Right atrium auricular region (tissue), 2 donors: ENCODE data around the gene APEH. TPM values are rescaled to one million over a fixed set of nuclear protein-coding genes. Genes with fewer than 3 reads are reported as not detected.

Experiments used
- DNase-seq: peaks from one replicate; pipeline ENCODE4 v3.0.0-alpha.2; 2019; ENCODE audit warnings: low spot score
- H3K27ac ChIP-seq, 2 donors: fragments of 200-600 bp; sonication (generic); 1 replicate in 1 of 2; 2 replicates in 1 of 2; pipeline ENCODE4 v1.5.1; 2016 to 2019
- H3K27me3 ChIP-seq, 2 donors: fragments of 200-600 bp; sonication (generic); one replicate each; pipeline versions ENCODE4 v1.5.1 to v1.6.0; 2017 to 2019
- H3K36me3 ChIP-seq: fragments of 200-600 bp; sonication (generic); one replicate; pipeline ENCODE4 v1.5.1; 2016
- H3K4me1 ChIP-seq, 2 donors: fragments of 200-600 bp; sonication (generic); one replicate each; pipeline versions ENCODE4 v1.5.1 to v1.6.0; 2017 to 2019
- H3K4me3 ChIP-seq, 2 donors: fragments of 200-600 bp; sonication (generic); 1 replicate in 1 of 2; 2 replicates in 1 of 2; pipeline ENCODE4 v1.5.1; 2017 to 2019; ENCODE audit warnings: mild to moderate bottlenecking in 1 of 2, moderate library complexity in 1 of 2
- H3K9me3 ChIP-seq, 2 donors: fragments of 200-600 bp; sonication (generic); one replicate each; pipeline ENCODE4 v1.5.1; 2019
- total RNA-seq, 2 donors: library from RNA; depleted of rRNA; stranded (reverse); fragments of >200 nt; gene quantifications; one replicate each; pipeline ENCODE4 v1.1.0, GENCODE V29; 2016
- TF ChIP-seq, protein P1 (sequence below), 2 donors: fragments of 200-600 bp; sonication (generic); IDR thresholded peaks; one replicate each; pipeline ENCODE4 v1.5.1; 2019; ENCODE audit warnings: antibody characterized with exemption in 2 of 2

Gene APEH
- total RNA-seq, 2 donors from 2014 or later, result 61.1 to 67.5 TPM

DNA sequence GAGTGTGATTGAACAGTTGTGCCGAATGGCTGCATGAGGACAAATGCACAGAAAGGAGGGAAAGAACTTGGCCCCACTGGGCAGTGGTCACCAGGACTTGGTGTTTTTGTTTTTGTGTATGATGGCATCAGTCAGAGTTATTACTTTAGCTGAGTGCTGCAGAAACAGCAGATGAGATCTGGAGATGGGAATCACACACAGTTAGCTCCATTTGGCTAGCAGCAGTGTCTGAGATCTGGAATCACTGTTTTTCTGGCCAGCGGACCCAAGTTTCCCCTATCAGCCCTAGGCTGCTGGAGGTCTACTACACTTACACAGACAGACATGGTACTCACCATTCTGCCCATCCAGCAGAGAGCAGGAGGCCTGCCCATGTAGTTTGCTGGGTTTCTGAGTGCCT is 45.9 kb upstream of the APEH start:
- Histone ChIP-seq H3K27me3 (no peaks in the 10 kb centered on the region), H3K4me3 (no peak overlapping the region), H3K9me3 (no peaks in the 10 kb centered on the region), H3K36me3 (no peaks in the 10 kb centered on the region), H3K4me1 (no peaks in the 10 kb centered on the region), H3K27ac (no peak overlapping the region)
- DNase-seq, result no peak
- TF ChIP-seq, protein P1, sequence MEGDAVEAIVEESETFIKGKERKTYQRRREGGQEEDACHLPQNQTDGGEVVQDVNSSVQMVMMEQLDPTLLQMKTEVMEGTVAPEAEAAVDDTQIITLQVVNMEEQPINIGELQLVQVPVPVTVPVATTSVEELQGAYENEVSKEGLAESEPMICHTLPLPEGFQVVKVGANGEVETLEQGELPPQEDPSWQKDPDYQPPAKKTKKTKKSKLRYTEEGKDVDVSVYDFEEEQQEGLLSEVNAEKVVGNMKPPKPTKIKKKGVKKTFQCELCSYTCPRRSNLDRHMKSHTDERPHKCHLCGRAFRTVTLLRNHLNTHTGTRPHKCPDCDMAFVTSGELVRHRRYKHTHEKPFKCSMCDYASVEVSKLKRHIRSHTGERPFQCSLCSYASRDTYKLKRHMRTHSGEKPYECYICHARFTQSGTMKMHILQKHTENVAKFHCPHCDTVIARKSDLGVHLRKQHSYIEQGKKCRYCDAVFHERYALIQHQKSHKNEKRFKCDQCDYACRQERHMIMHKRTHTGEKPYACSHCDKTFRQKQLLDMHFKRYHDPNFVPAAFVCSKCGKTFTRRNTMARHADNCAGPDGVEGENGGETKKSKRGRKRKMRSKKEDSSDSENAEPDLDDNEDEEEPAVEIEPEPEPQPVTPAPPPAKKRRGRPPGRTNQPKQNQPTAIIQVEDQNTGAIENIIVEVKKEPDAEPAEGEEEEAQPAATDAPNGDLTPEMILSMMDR (IDR thresholded peaks at IDR 0.05), result no peak

DNA sequence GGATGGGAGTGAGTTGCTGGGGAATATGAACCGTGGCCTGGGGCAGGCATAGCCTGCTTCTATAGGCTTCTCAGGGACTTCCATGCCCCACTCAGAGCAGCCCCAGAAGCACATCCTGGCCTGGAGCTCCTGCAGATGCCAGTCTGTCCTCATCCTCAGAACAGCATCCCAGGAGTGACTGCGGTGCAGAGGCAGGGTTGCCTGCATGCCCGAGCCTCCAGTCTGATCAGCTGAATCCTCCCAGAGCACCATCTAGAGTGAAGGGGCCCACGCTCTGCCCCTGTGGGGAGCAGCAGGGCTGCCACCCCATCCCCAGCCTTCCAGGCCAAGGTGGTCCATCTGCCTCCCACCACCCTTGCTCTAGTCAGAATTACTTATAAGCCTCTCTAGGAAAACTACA is 44.7 kb upstream of the APEH start:
- TF ChIP-seq, protein P1 (IDR thresholded peaks at IDR 0.05), result no peak

DNA sequence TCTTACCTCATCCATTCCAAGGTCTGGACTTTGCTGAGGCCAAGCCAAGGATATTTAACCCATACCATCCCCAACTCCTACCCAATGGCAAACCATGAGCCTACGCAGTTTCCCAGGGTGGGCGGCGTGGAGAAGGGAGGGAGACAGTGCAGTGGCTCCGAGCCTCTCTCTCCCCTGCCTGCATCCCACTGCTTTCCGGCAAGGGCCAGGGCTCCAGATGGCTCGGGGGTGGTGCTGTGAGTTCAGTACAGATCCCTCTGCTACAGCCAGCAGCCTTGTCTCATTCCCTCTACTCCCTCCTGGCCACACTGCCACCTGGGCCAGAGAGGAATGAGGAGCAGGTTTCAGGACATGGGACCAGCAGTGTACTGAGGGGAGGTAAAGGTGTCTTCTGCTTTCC is 44.3 kb upstream of the APEH start:
- no peak overlapping the region for H3K27ac ChIP-seq
- no peaks in the 10 kb centered on the region for H3K36me3 ChIP-seq
- H3K4me3 ChIP-seq, result no peak overlapping the region
- no peak for DNase-seq
- H3K27me3 ChIP-seq, result no peaks in the 10 kb centered on the region
- no peaks in the 10 kb centered on the region for H3K4me1 ChIP-seq
- no peaks in the 10 kb centered on the region for H3K9me3 ChIP-seq
- TF ChIP-seq, protein P1 (IDR thresholded peaks at IDR 0.05), result no peak

More for the DNA sequence above, 44.7 kb upstream of the APEH start:
- Histone ChIP-seq H3K9me3 (no peaks in the 10 kb centered on the region), H3K36me3 (no peaks in the 10 kb centered on the region), H3K27ac (no peak overlapping the region), H3K4me1 (no peaks in the 10 kb centered on the region), H3K4me3 (no peak overlapping the region), H3K27me3 (no peaks in the 10 kb centered on the region)
- no peak for DNase-seq

DNA sequence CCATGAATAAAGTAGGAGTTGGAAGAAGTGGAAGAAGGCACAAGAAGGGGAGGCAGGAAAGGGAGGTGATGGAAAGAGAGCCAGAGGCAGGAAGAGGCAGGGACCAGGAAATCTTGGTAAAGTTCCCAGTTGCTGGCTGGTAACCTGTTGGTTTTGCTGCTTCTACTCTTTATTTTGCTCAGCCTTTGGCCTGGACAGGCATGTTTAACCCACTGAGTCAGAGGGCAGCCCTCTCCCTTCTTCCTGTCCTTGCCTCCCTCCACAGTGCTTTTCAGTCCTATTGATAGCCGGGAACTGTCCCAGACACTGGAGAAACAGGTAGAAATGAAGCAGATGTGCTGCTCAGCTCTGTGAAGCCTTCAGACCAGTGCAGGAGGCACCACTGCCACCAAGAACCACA is 43.4 kb upstream of the APEH start:
- Histone ChIP-seq H3K27me3 (no peaks in the 10 kb centered on the region), H3K9me3 (no peaks in the 10 kb centered on the region), H3K27ac (no peak overlapping the region), H3K4me1 (no peaks in the 10 kb centered on the region), H3K36me3 (no peaks in the 10 kb centered on the region), H3K4me3 (no peak overlapping the region)
- TF ChIP-seq, protein P1 (IDR thresholded peaks at IDR 0.05), result no peak
- no peak for DNase-seq

DNA sequence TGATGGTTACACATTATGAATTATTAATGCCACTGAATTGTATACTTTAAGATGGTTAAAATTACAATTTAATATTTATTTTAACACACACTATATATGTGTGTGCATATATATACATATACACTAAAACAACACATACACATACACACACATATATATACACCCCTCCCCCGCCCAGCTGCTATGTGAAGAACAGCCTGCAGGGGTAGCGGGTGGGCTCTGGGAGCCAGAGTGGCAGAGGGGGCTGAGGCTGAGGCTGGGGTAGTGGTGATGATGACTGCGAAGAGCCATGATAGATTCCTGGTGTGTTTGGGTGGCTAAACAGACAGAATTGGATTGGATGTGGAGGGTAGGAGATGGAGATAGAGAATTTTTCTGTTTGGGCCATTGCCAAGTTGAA is 39.4 kb upstream of the APEH start:
- H3K27me3 ChIP-seq, result no peaks in the 10 kb centered on the region
- no peak for DNase-seq
- H3K4me1 ChIP-seq, result no peaks in the 10 kb centered on the region
- H3K27ac ChIP-seq, result no peak overlapping the region
- TF ChIP-seq, protein P1 (IDR thresholded peaks at IDR 0.05), result no peak
- H3K9me3 ChIP-seq, result no peaks in the 10 kb centered on the region
- no peak overlapping the region for H3K4me3 ChIP-seq
- H3K36me3 ChIP-seq, result no peaks in the 10 kb centered on the region

DNA sequence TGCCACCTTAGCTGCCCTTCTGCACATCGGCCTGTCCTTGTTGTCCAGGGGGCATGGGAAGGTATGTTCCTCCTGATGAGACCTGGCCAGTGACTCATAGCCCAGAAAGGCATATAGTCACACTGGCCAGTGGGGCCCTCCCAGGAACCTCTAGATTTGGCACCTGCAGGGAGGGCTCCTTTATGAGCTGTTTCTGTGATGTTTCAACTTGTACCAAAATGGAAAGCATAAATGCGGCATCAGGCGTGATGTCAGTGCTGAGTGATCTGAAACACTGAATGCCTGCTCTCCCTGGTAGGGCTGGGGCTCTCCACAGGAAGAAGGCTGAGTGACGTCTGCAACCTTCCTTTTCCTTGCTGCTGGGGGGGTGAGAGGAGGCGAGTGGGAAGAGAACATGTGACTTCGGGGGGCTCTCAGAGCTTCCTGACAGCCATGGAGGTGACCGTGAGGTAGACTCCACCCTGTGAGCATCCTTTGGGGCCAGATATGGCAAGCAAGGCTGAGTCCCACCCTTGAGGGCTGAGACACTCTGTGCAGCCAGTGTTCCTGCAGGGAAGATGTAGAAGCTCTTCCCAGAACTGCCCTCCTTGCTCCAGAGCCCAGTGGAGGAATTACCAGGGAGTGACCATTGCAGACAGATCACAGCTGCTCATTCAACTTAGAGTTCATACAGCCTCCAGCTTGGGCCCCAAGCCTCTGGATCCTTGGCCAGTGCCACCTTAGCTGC is 37.1 kb upstream of the APEH start:
- Histone ChIP-seq H3K9me3 (no peaks in the 10 kb centered on the region), H3K4me1 (no peaks in the 10 kb centered on the region), H3K4me3 (no peak overlapping the region), H3K27me3 (no peaks in the 10 kb centered on the region), H3K27ac (no peak overlapping the region), H3K36me3 (no peaks in the 10 kb centered on the region)
- TF ChIP-seq, protein P1 (IDR thresholded peaks at IDR 0.05), result no peak
- no peak for DNase-seq
